Ishikawa (cell line): ENCODE results near the gene CDADC1.

ENCODE experiments used
- CEBPB ChIP-seq: IDR thresholded peaks from 2 replicates; pipeline ENCODE4 v1.6.1; 2012
- CREB1 ChIP-seq: IDR thresholded peaks from 2 replicates; pipeline ENCODE4 v1.6.1; 2012; ENCODE audit warnings: low read depth
- EGR1 ChIP-seq: IDR thresholded peaks from 2 replicates; pipeline ENCODE4 v1.6.1; 2012
- EP300 ChIP-seq: IDR thresholded peaks from 2 replicates; pipeline ENCODE4 v1.6.1; 2012; ENCODE audit warnings: borderline replicate concordance
- FOXM1 ChIP-seq: IDR thresholded peaks from 2 replicates; pipeline ENCODE4 v1.6.1; 2012; ENCODE audit warnings: low read depth, borderline replicate concordance
- NFIC ChIP-seq: IDR thresholded peaks from 2 replicates; pipeline ENCODE4 v1.6.1; 2012
- RAD21 ChIP-seq: IDR thresholded peaks from 2 replicates; pipeline ENCODE4 v1.6.1; 2012; ENCODE audit warnings: low read depth
- REST ChIP-seq: IDR thresholded peaks from 2 replicates; pipeline ENCODE4 v1.6.1; 2012; ENCODE audit warnings: low read depth, mild to moderate bottlenecking
- TAF1 ChIP-seq: IDR thresholded peaks from 2 replicates; pipeline ENCODE4 v1.6.1; 2012; ENCODE audit warnings: low read depth, mild to moderate bottlenecking
- TCF12 ChIP-seq: IDR thresholded peaks from 2 replicates; pipeline ENCODE4 v1.6.1; 2012; ENCODE audit warnings: low read depth
- TEAD4 ChIP-seq: IDR thresholded peaks from 2 replicates; pipeline ENCODE4 v1.6.1; 2012
- YY1 ChIP-seq: IDR thresholded peaks from 2 replicates; pipeline ENCODE4 v1.6.1; 2012; ENCODE audit warnings: low read depth
- ZBTB7A ChIP-seq: IDR thresholded peaks from 2 replicates; pipeline ENCODE4 v1.6.1; 2012; ENCODE audit warnings: low read depth
- TF ChIP-seq, protein P1 (sequence below): IDR thresholded peaks from 2 replicates; pipeline ENCODE4 v1.6.1; 2012
- TF ChIP-seq, protein P2 (sequence below): IDR thresholded peaks from 2 replicates; pipeline ENCODE4 v1.6.1; 2012

Gene CDADC1

GRCh38 chr13:49329831-49330545, 82.3 kb downstream of the CDADC1 start:
- TF ChIP-seq YY1 = no peak
- no peak for TF ChIP-seq FOXM1
- no peak for TF ChIP-seq EGR1

DNA sequence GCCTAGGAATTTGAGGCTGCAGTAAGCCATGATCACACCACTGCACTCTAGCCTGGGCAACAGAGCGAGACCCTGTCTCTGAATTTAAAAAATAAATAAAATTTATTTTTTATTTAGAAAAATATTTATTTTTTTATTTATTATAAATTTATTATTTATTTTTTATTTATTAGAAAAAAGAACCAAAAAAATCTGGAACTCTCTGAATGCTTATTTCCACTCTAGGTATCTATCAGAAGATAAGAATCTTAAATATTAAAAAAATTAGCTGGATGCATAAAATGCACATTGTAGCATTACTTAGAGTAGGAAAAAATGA, 82.8 kb downstream of the CDADC1 start:
- no peak for TF ChIP-seq CEBPB
- TF ChIP-seq NFIC = no peak
- no peak for TF ChIP-seq TEAD4
- TF ChIP-seq REST = no peak
- TF ChIP-seq, protein P1, sequence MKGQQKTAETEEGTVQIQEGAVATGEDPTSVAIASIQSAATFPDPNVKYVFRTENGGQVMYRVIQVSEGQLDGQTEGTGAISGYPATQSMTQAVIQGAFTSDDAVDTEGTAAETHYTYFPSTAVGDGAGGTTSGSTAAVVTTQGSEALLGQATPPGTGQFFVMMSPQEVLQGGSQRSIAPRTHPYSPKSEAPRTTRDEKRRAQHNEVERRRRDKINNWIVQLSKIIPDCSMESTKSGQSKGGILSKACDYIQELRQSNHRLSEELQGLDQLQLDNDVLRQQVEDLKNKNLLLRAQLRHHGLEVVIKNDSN = no peak
- no peak for TF ChIP-seq RAD21
- no peak for TF ChIP-seq YY1
- no peak for TF ChIP-seq EGR1

DNA sequence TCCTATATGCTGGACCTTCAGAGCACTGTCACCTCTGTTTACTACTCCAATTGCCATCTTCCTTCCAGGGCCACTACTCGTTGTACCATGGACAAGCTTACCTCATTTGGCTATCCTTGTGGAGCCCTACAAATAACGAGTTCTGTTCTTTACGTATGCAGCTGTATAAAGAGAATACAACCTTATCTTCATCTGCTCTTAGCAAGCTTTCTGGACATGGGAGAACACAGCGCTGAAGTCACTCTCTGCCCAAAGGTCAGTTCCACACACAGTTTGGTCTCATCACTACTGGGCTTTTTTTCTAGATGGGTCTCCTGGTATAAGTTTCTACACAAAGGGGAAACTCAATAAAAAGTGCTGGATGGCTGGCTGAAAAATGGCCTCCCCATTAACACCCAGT, 88.9 kb downstream of the CDADC1 start:
- TF ChIP-seq ZBTB7A (no peak), REST (no peak), FOXM1 (no peak), NFIC (no peak)
- TF ChIP-seq, protein P1 = no peak

DNA sequence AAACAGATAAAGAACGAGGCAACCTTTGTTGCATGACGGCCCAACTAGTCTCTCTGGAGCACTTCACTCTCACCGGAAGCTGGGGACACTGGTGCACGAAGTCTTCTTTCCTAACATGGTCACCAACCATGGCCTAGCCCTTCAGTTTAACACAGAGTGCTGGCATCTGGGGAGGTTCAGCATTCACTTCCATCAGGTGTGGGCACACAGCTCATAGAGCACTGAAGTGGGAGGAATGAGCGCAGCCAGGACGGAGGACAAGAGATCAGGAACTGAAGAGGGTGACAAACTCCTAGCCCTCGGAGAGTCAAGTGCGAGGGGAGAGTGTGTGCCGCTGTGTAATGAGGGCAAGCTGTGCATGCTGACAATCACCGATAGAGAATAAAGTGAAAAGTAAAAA, 92.4 kb downstream of the CDADC1 start:
- TF ChIP-seq EGR1 = no peak
- no peak for TF ChIP-seq NFIC
- no peak for TF ChIP-seq CEBPB
- no peak for TF ChIP-seq TAF1
- no peak for TF ChIP-seq EP300
- TF ChIP-seq YY1 = no peak
- no peak for TF ChIP-seq FOXM1
- TF ChIP-seq TCF12 = no peak
- no peak for TF ChIP-seq TEAD4
- TF ChIP-seq, protein P2, sequence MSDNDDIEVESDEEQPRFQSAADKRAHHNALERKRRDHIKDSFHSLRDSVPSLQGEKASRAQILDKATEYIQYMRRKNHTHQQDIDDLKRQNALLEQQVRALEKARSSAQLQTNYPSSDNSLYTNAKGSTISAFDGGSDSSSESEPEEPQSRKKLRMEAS = no peak
- no peak for TF ChIP-seq ZBTB7A
- TF ChIP-seq, protein P1 = no peak
- TF ChIP-seq REST = no peak
- TF ChIP-seq RAD21 = no peak
- no peak for TF ChIP-seq CREB1

GRCh38 chr13:49341517-49341916, 93.8 kb downstream of the CDADC1 start:
- no peak for TF ChIP-seq REST
- TF ChIP-seq NFIC = no peak
- TF ChIP-seq TEAD4 = no peak
- TF ChIP-seq, protein P2 = no peak
- TF ChIP-seq CREB1 = no peak
- TF ChIP-seq EP300 = no peak
